ENCODE data around the gene HTR1E. TPM values are rescaled to one million over a fixed set of nuclear protein-coding genes. Genes with fewer than 3 reads are reported as not detected.
"Not testable (repeated sequence)": the region's sequence is repeated elsewhere in the genome, so short reads cannot be mapped to it uniquely, and the experiment has no call there.

The HTR1E gene
- total and polyA plus RNA-seq, 2 of the 8 experiments (the other 6 are each of a cell fraction or from before 2014, with no cell fraction given): 0.09 TPM; not detected in 1

DNA sequence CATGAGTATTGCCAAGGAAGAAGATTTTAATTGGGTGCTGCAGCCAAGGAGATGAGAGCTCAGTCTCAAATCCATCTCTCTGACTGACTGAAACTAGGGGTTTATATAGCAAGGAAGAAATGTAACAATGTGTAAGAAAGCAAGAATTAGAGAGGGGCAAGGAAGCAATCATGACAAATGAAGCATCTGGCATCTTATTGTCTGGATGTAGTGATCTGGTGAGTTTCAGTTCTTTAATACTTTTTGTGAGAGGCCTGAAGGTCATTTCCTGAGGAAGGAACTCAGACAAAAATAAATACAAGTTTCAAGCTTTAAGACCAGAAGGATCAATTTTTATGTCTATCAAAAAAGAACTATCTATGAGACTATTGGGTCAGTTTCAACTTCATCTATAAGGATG lies 64.2 kb downstream of the HTR1E start (continued):
- TF ChIP-seq KDM5A (IDR thresholded peaks at IDR 0.05; ENCODE audit: low read length): no peak
- no peak for TF ChIP-seq SIX5 (IDR thresholded peaks at IDR 0.05; ENCODE audit: low read depth, low read length)
- TF ChIP-seq GABPA (IDR thresholded peaks at IDR 0.05; ENCODE audit: borderline replicate concordance, insufficient read depth, low read length): no peak
- TF ChIP-seq RBBP5 (IDR thresholded peaks at IDR 0.05; ENCODE audit: borderline replicate concordance, low read depth, low read length): no peak

- H4K91ac ChIP-seq (replicated peaks; ENCODE audit: insufficient read length, low read length); H3K36me3 ChIP-seq (ENCODE audit: control insufficient read depth in 2 of 4, insufficient read depth in 4 of 4, low read length in 3 of 4); FAIRE-seq; H3K27me3 ChIP-seq (replicated peaks in 1 of 4; ENCODE audit: control insufficient read depth in 3 of 4, extremely low read depth in 1 of 4, insufficient read depth in 3 of 4, low read length in 3 of 4); H3K9me3 ChIP-seq (ENCODE audit: insufficient read depth in 2 of 2, low read depth in 1 of 2, low read length in 1 of 2); H2AFZ ChIP-seq (ENCODE audit: low read length); H3K27ac ChIP-seq (ENCODE audit: low read depth, low read length); H3K4me3 ChIP-seq (ENCODE audit: extremely low read depth in 1 of 4, insufficient read depth in 2 of 4, low read depth in 3 of 4, low read length in 4 of 4); H4K8ac ChIP-seq (ENCODE audit: extremely low read depth, insufficient read depth, low read length); H3K4ac ChIP-seq (replicated peaks; ENCODE audit: insufficient read length, low read depth, low read length); H2AK5ac ChIP-seq (ENCODE audit: low read depth, low read length); POLR2A ChIA-PET (ENCODE audit: partially characterized antibody); H3K23me2 ChIP-seq (ENCODE audit: low read depth, low read length); H2BK120ac ChIP-seq (replicated peaks; ENCODE audit: low read depth, low read length); H4K5ac ChIP-seq (ENCODE audit: insufficient read length, low read depth, low read length); H2BK5ac ChIP-seq (ENCODE audit: low read depth, low read length); H3K14ac ChIP-seq (ENCODE audit: insufficient read length); CTCF ChIA-PET (ENCODE audit: partially characterized antibody); H3K23ac ChIP-seq (ENCODE audit: insufficient read length); DNase-seq (ENCODE audit: low read depth in 1 of 2, low spot score in 2 of 2); H3K79me1 ChIP-seq (ENCODE audit: low read depth, low read length); H3K56ac ChIP-seq (replicated peaks; ENCODE audit: insufficient read length, low read depth, low read length); H3K9ac ChIP-seq (replicated peaks in 1 of 4; ENCODE audit: extremely low read depth in 1 of 4, low read depth in 3 of 4, low read length in 3 of 4); H3K4me2 ChIP-seq (ENCODE audit: insufficient read depth in 1 of 2, low read depth in 2 of 2, low read length in 2 of 2); H2BK12ac ChIP-seq (ENCODE audit: low read depth, low read length); H3K79me2 ChIP-seq (ENCODE audit: control insufficient read depth in 1 of 2, insufficient read depth in 2 of 2, low read length in 2 of 2); H3K18ac ChIP-seq (ENCODE audit: extremely low read depth, low read length); H2BK20ac ChIP-seq (ENCODE audit: low read length); H2BK15ac ChIP-seq (ENCODE audit: low read length); H4K20me1 ChIP-seq (replicated peaks in 1 of 2; ENCODE audit: control insufficient read depth in 1 of 2, insufficient read depth in 2 of 2, low read length in 2 of 2); H3K4me1 ChIP-seq (replicated peaks in 1 of 4; ENCODE audit: control insufficient read depth in 3 of 4, insufficient read depth in 4 of 4, low read length in 3 of 4): not testable (repeated sequence)
- WGBS, 2 experiments (ENCODE audit: extremely low coverage in 1 of 2, insufficient coverage in 1 of 2, insufficient read length in 1 of 2, insufficient replicate concordance in 2 of 2, low coverage in 1 of 2, low lambda C conversion rate in 2 of 2, missing lambda C conversion rate in 1 of 2): 70% methylated on average over 4 of the region's 4 CpGs; no CpG with 5 or more reads in 1 of the 2 experiments
Observed at GRCh38 chr6:87002391-87002790, 65.1 kb downstream of the HTR1E start.
